ENCODE data around the gene TDRD6.

DNA sequence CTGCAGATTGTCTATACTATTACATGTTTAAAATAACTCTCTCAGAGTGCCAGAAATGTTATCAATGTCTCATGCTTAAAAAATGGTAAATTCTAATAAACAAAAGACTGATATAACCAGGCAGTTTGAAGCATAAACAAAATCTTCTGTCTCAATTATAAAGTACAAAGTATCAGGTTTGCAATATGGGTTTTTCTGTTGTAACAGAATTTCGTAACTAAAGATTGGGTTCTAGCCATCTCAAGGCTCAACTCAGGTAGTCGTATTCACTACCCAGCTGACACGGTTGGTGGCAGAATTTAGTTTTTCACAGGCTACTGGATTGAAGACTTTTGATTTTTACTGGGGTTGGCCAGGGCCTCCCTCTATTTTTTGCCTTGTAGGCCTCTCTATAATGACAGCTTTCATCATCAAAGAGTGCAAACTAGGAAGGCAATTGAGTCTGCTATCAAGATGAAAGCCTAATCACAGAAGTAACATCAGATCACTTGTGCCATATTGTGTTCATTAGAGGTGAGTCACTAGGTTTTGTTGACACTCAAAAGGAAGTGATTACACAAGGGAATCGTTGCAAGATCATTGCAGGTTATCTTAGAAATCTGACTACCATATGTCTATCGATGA, 38.7 kb upstream of the TDRD6 start:
- TF ChIP-seq, protein P1, sequence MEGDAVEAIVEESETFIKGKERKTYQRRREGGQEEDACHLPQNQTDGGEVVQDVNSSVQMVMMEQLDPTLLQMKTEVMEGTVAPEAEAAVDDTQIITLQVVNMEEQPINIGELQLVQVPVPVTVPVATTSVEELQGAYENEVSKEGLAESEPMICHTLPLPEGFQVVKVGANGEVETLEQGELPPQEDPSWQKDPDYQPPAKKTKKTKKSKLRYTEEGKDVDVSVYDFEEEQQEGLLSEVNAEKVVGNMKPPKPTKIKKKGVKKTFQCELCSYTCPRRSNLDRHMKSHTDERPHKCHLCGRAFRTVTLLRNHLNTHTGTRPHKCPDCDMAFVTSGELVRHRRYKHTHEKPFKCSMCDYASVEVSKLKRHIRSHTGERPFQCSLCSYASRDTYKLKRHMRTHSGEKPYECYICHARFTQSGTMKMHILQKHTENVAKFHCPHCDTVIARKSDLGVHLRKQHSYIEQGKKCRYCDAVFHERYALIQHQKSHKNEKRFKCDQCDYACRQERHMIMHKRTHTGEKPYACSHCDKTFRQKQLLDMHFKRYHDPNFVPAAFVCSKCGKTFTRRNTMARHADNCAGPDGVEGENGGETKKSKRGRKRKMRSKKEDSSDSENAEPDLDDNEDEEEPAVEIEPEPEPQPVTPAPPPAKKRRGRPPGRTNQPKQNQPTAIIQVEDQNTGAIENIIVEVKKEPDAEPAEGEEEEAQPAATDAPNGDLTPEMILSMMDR (conservative IDR thresholded peaks at IDR 0.05 in 1 of 2, IDR thresholded peaks at IDR 0.05 in 1 of 2; ENCODE audit: extremely low read depth in 1 of 2, insufficient read depth in 1 of 2, low read depth in 1 of 2, low read length in 2 of 2) = no peak
- no peak for TF ChIP-seq EZH2 (IDR thresholded peaks at IDR 0.05; ENCODE audit: borderline replicate concordance, low read length)
